Heart right ventricle (tissue), 16 donors: Measurements from ENCODE around the gene MORF4L2. TPM values are rescaled to one million over a fixed set of nuclear protein-coding genes. Genes with fewer than 3 reads are reported as not detected.

Experiments
- ATAC-seq, 8 donors: fragments of 200-7000 bp; cut with Tn5 transposase; one replicate each; pipeline ENCODE4 v1.9.1; 2020; ENCODE audit warnings: mild to moderate bottlenecking in 8 of 8, moderate library complexity in 8 of 8, moderate number of reproducible peaks in 1 of 8
- DNase-seq, 2 donors: peaks; one replicate each; pipeline ENCODE4 v3.0.0-alpha.2; 2020
- H3K27ac ChIP-seq, 10 donors: fragments of 200-600 bp; sonication (generic) in 2 of 10; one replicate each; pipeline versions ENCODE4 v1.5.0 to v1.8.0; 2020 to 2022; ENCODE audit warnings: mild to moderate bottlenecking in 3 of 10
- H3K27me3 ChIP-seq, 7 donors: fragments of 200-600 bp; one replicate each; pipeline ENCODE4 v1.8.0; 2021 to 2022; ENCODE audit warnings: mild to moderate bottlenecking in 2 of 7
- H3K36me3 ChIP-seq, 9 donors: fragments of 200-600 bp; sonication (generic) in 1 of 9; one replicate each; pipeline versions ENCODE4 v1.5.0 to v1.8.0; 2020 to 2022; ENCODE audit warnings: mild to moderate bottlenecking in 2 of 9
- H3K4me1 ChIP-seq, 9 donors: fragments of 200-600 bp; sonication (generic) in 1 of 9; one replicate each; pipeline versions ENCODE4 v1.5.0 to v1.8.0; 2020 to 2022; ENCODE audit warnings: mild to moderate bottlenecking in 4 of 9
- H3K4me3 ChIP-seq, 10 donors: fragments of 200-600 bp; sonication (generic) in 2 of 10; one replicate each; pipeline versions ENCODE4 v1.5.0 to v1.8.0; 2020 to 2022; ENCODE audit warnings: mild to moderate bottlenecking in 7 of 10, moderate library complexity in 2 of 10
- H3K9me3 ChIP-seq, 11 donors: fragments of 200-600 bp in 10 of 11; sonication (generic) in 2 of 11; one replicate each; pipeline versions ENCODE4 v1.5.0 to v1.8.0; 2013 to 2022; ENCODE audit warnings: mild to moderate bottlenecking in 2 of 11, control low read depth in 1 of 11, moderate library complexity in 1 of 11
- CTCF ChIP-seq, 9 donors: fragments of 200-600 bp; sonication (generic) in 2 of 9; IDR thresholded peaks; one replicate each; pipeline versions ENCODE4 v1.5.0 to v1.8.0; 2021 to 2022; ENCODE audit warnings: antibody characterized with exemption in 9 of 9, mild to moderate bottlenecking in 5 of 9, moderate library complexity in 1 of 9
- WGBS, 2 donors: extraction: QIAGEN DNeasy Blood & Tissue Kit; methylation state at CpG; one replicate each; pipeline ENCODE4 v1.1.7; 2013; ENCODE audit warnings: inconsistent platforms in 1 of 2; 5-methylcytosine and 5-hydroxymethylcytosine counted together
- intact Hi-C, 10 donors: fragments of 100-400 bp; cut with DNase I; formaldehyde crosslinking; loops; one replicate each; pipeline versions ENCODE4 v1.11.1 to v1.14.2; 2022
- polyA plus RNA-seq, 2 donors: library from polyadenylated mRNA; stranded (reverse); fragments of 200-250 nt; gene quantifications; one replicate each; pipeline ENCODE4 v1.2.3, GENCODE V29; 2013
- total RNA-seq, 10 donors: library from RNA; stranded (reverse); fragmentation: NEBNext Ultra II Directional in 3 of 10; extraction: Animal tissue kit (Norgen Biotek cat#: 25700) in 3 of 10; gene quantifications; one replicate each; pipeline versions ENCODE4 v1.2.1 to v1.2.4, GENCODE V29; 2021 to 2023
- donor health status: Arrhythmogenic right ventricular cardiomyopathy.
- donor health status: ischemic (EF 13 %, LVEDD 7.1; RV severe dilation, severe dysfunction).
- donor health status: healthy with polysubstance abuse.
- donor health status: DM: no; HTN: yes; CAD: no.
- donor health status: DM: no; HTN: no; CAD: no.
- donor health status: ischemic (EF 25% LVEDD 6.9; RV normal size, moderate dysfunction).
- donor health status: ischemic (EF 25% LVEDD 5.7; RV mildly dilated, moderate dysfunction).
- donor health status: healthy.
- donor health status: DM: yes; HTN: yes; CAD: no.
- donor health status: Ischemic cardiomyopathy.
- donor health status: ischemic (EF 35%, LVEDD 5.7; RV mildly dilated, moderate dysfunction).
- donor health status: nonischemic (EF 11% LVEDD 7.7; RV severe dilation, severe dysfunction).
- donor health status: DM: yes; HTN: yes; CAD: no.
- donor health status: PGD.
- donor health status: ischemic (EF 29% LVEDD 5.4; RV normal size, mild dysfunction).
- donor health status: nonischemic (EF 23%, LVEDD 6.1; RV moderate dilation, normal function).

Gene MORF4L2
- total and polyA plus RNA-seq, 12 donors = 94.9 to 346 (median 191) TPM

DNA sequence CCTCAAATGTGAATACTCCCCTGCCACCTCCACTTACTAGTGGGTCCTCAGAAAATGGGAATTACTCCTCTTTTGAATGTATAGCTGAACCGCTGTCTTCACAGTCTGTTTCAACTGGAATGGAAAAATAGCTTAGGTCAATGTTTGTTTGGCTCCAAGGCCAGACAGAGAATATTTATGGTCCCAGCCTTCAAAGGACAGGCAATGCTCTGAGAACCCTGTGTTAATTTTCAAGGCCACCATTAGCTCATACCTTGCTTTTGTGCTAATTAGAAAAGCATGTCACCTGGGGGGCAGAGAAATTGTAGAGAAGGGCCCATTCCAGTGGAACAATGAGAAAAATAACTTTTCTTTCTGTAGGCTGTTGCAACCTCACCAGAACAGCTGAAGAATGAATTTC lies 4.6 kb upstream of the MORF4L2 start:
- Histone ChIP-seq H3K27me3 (peaks cover 0 to 29% (median 0%) of the 10 kb centered on the region in 7 donors), H3K9me3 (peaks cover 0 to 6% (median 0%) of the 10 kb centered on the region in 11 donors), H3K36me3 (peaks cover 0 to 10% (median 0%) of the 10 kb centered on the region in 9 donors), H3K4me3 (no peak overlapping the region), H3K27ac (no peak overlapping the region), H3K4me1 (peaks cover 0 to 11% (median 0%) of the 10 kb centered on the region in 9 donors)
- ATAC-seq = no peak
- intact Hi-C loops = loop anchor here in 4 of 10 donors (2.0 to 10.0 kb wide), 5 partner anchors 81 to 156 kb away; partner anchors contain the start of gene PLP1 (in 1 of the 4)
- DNase-seq = no peak
- TF ChIP-seq CTCF (IDR thresholded peaks at IDR 0.05) = no peak
- WGBS, 2 donors = 90 to 100% methylated on average over 1 of the region's 1 CpG

- Histone ChIP-seq H3K4me3 (no peak overlapping the region), H3K4me1 (peaks cover 0 to 27% (median 10%) of the 10 kb centered on the region in 9 donors), H3K36me3 (peaks cover 0 to 22% (median 0%) of the 10 kb centered on the region in 9 donors), H3K9me3 (peaks cover 0 to 6% (median 0%) of the 10 kb centered on the region in 11 donors), H3K27ac (peak overlapping the region in 3 of 10 donors; percentile 94 to 99 (median 98)), H3K27me3 (peaks cover 0 to 31% (median 0%) of the 10 kb centered on the region in 7 donors)
- 33 to 35% methylated on average over 4 of the region's 4 CpGs for WGBS, 2 donors
- ATAC-seq = no peak
- intact Hi-C loops = loop anchor here in 5 of 10 donors (2.0 to 10.0 kb wide), 8 partner anchors 54 to 468 kb away; partner anchors contain the start of genes TCEAL1 (in 2 of the 5) and SLC25A53 (in 1 of the 5)
- TF ChIP-seq CTCF (IDR thresholded peaks at IDR 0.05) = peak; percentile 46 to 77 (median 64)
- no peak for DNase-seq
These were observed 2.4 kb upstream of the MORF4L2 start for GRCh38 chrX:103688946-103689345.

- H3K4me1 ChIP-seq = peaks cover 0 to 33% (median 14%) of the 10 kb centered on the region in 9 donors
- DNase-seq (peak; percentile 28 to 82), ATAC-seq (peak; percentile 12 to 37 (median 28))
- H3K4me3 ChIP-seq = peak overlapping the region; percentile 44 to 77 (median 65)
- H3K9me3 ChIP-seq = peaks cover 0 to 6% (median 0%) of the 10 kb centered on the region in 11 donors
- 0% methylated on average over 15 to 17 of the region's 17 CpGs for WGBS, 2 donors
- intact Hi-C loops = loop anchor here in 5 of 10 donors (2.0 to 10.0 kb wide), 8 partner anchors 53 to 470 kb away; partner anchors contain the start of genes TCEAL1 (in 2 of the 5) and SLC25A53 (in 1 of the 5)
- TF ChIP-seq CTCF (IDR thresholded peaks at IDR 0.05) = peak in 8 of 9 donors; percentile 51 to 73 (median 62)
- H3K36me3 ChIP-seq = peaks cover 0 to 34% (median 0%) of the 10 kb centered on the region in 9 donors
- peak overlapping the region; percentile 76 to 99 (median 95) for H3K27ac ChIP-seq
- H3K27me3 ChIP-seq = peaks cover 0 to 31% (median 0%) of the 10 kb centered on the region in 7 donors
These were observed 1.2 kb upstream of the MORF4L2 start for GRCh38 chrX:103687696-103688201.

- intact Hi-C loops = loop anchor here in 5 of 10 donors (5.0 to 10.0 kb wide), 7 partner anchors 52 to 470 kb away; partner anchors contain the start of genes TCEAL1 (in 2 of the 5) and SLC25A53 (in 1 of the 5)
- H3K36me3 ChIP-seq = peaks cover 0 to 40% (median 0%) of the 10 kb centered on the region in 9 donors
- H3K27me3 ChIP-seq = peaks cover 0 to 26% (median 0%) of the 10 kb centered on the region in 7 donors
- WGBS, 2 donors = 0 to 1% methylated on average over 39 to 40 of the region's 40 CpGs
- peak overlapping the region; percentile 76 to 99 (median 95) for H3K27ac ChIP-seq
- ATAC-seq (peak; percentile 85 to 96 (median 91)), DNase-seq (peak; percentile 88 to 89)
- H3K4me1 ChIP-seq = peaks cover 0 to 36% (median 14%) of the 10 kb centered on the region in 9 donors
- peak in 8 of 9 donors; percentile 37 to 65 (median 52) for TF ChIP-seq CTCF (IDR thresholded peaks at IDR 0.05)
- peak overlapping the region; percentile 44 to 77 (median 65) for H3K4me3 ChIP-seq
- H3K9me3 ChIP-seq = peaks cover 0 to 6% (median 0%) of the 10 kb centered on the region in 11 donors
These were observed 685 bp upstream of the MORF4L2 start for GRCh38 chrX:103687073-103687695.
